Colonic mucosa (tissue), 4 donors: ENCODE results near the gene PLOD3. TPM values are rescaled to one million over a fixed set of nuclear protein-coding genes. Genes with fewer than 3 reads are reported as not detected.
A peak's percentile ranks its signal among the peaks of the same experiment; 100 is the strongest.

Source experiments
- DNase-seq: peaks from one replicate; pipeline ENCODE4 v3.0.0-alpha.2; 2020
- H3K27ac ChIP-seq: fragments of 200-600 bp; one replicate; pipeline ENCODE4 v1.8.0; 2021
- H3K27me3 ChIP-seq: fragments of 200-600 bp; one replicate; pipeline ENCODE4 v1.8.0; 2021
- H3K36me3 ChIP-seq: fragments of 200-600 bp; one replicate; pipeline ENCODE4 v1.8.0; 2021
- H3K4me1 ChIP-seq: fragments of 200-600 bp; one replicate; pipeline ENCODE4 v1.8.0; 2021; ENCODE audit warnings: mild to moderate bottlenecking
- H3K4me3 ChIP-seq: fragments of 200-600 bp; one replicate; pipeline ENCODE4 v1.8.0; 2021
- H3K9ac ChIP-seq, 2 donors: one replicate each; pipeline ENCODE4 v1.7.0; 2013; ENCODE audit warnings: control low read depth in 2 of 2, low read depth in 2 of 2, low read length in 2 of 2
- H3K9me3 ChIP-seq: fragments of 200-600 bp; one replicate; pipeline ENCODE4 v1.8.0; 2021
- intact Hi-C: fragments of 100-400 bp; cut with DNase I; formaldehyde crosslinking; loops from one replicate; pipeline ENCODE4 v1.14.1; 2022
- total RNA-seq, 2 donors: library from RNA; stranded (reverse); fragmentation: NEBNext Ultra II Directional in 1 of 2; extraction: Animal tissue kit (Norgen Biotek cat#: 25700) in 1 of 2; gene quantifications; one replicate each; pipeline ENCODE4 v1.2.1, GENCODE V29; 2021
- TF ChIP-seq, protein P1 (sequence below): fragments of 200-600 bp; IDR thresholded peaks from one replicate; pipeline ENCODE4 v1.8.0; 2022; ENCODE audit warnings: antibody characterized with exemption, mild to moderate bottlenecking
- donor health status: healthy.
- donor health status: DM: no; HTN: no; CAD: no.
- donor health status: DM: no; HTN: no; CAD: no.

Gene PLOD3
- total RNA-seq, 2 donors from 2014 or later: 67.9 to 149 TPM

DNA sequence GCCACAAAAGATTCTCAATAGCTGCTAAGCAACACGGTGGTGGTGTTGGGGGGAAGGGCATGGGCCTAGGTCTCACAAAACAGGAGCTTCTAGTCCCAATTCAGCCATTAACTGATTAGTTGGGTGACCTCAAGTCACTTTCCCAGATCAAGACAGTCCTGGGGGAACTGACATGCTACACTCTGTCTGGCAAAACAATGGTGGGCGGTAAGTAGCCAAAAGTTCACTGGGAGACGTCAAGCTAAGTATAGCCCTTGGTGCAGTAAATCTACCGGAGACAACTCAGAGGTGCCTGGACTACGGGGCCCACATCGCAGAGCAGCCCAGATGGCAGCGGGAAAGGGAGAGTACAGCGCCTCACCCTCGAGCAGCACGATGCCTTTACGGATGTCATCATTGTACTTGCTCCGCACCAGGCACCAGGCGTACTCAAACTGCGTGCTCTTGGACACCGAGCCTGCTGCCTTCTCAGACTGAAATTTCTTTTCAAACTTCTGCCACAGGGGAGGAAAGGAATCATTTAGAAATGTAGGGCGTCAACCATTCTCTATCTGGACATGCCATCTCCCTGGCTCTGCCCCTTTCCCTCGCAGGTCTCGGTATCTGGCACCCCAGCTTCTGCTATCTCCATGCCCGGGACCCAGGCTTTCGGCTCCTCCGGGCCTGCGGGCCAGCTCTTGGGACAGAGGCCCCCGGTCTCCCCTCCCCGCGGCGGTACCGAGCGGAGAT lies 26.4 kb upstream of the PLOD3 start:
- DNase-seq: peak; percentile 34
- Histone ChIP-seq H3K4me1 (peaks cover 6% of the 10 kb centered on the region), H3K9ac (peak overlapping the region; percentile 82 to 89), H3K27ac (peak overlapping the region; percentile 93), H3K27me3 (no peaks in the 10 kb centered on the region), H3K9me3 (no peaks in the 10 kb centered on the region), H3K36me3 (no peaks in the 10 kb centered on the region), H3K4me3 (peak overlapping the region; percentile 74)
- intact Hi-C loops: no loop called here
- TF ChIP-seq, protein P1, sequence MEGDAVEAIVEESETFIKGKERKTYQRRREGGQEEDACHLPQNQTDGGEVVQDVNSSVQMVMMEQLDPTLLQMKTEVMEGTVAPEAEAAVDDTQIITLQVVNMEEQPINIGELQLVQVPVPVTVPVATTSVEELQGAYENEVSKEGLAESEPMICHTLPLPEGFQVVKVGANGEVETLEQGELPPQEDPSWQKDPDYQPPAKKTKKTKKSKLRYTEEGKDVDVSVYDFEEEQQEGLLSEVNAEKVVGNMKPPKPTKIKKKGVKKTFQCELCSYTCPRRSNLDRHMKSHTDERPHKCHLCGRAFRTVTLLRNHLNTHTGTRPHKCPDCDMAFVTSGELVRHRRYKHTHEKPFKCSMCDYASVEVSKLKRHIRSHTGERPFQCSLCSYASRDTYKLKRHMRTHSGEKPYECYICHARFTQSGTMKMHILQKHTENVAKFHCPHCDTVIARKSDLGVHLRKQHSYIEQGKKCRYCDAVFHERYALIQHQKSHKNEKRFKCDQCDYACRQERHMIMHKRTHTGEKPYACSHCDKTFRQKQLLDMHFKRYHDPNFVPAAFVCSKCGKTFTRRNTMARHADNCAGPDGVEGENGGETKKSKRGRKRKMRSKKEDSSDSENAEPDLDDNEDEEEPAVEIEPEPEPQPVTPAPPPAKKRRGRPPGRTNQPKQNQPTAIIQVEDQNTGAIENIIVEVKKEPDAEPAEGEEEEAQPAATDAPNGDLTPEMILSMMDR: no peak

- Histone ChIP-seq H3K27me3 (no peaks in the 10 kb centered on the region), H3K4me1 (peaks cover 6% of the 10 kb centered on the region), H3K27ac (no peak overlapping the region), H3K9ac (no peak overlapping the region), H3K9me3 (no peaks in the 10 kb centered on the region), H3K4me3 (no peak overlapping the region), H3K36me3 (no peaks in the 10 kb centered on the region)
- no peak for DNase-seq
- TF ChIP-seq, protein P1: no peak
- intact Hi-C loops: no loop called here
These were observed 24.3 kb upstream of the PLOD3 start for GRCh38 chr7:101241443-101242349.

- TF ChIP-seq, protein P1: no peak
- Histone ChIP-seq H3K9me3 (no peaks in the 10 kb centered on the region), H3K36me3 (no peaks in the 10 kb centered on the region), H3K4me1 (peaks cover 6% of the 10 kb centered on the region), H3K27ac (no peak overlapping the region), H3K4me3 (no peak overlapping the region), H3K27me3 (no peaks in the 10 kb centered on the region), H3K9ac (no peak overlapping the region)
- DNase-seq: no peak
- intact Hi-C loops: no loop called here
These were observed 23.6 kb upstream of the PLOD3 start for GRCh38 chr7:101241015-101241363.

GRCh38 chr7:101240226-101241014 lies 23.0 kb upstream of the PLOD3 start:
- TF ChIP-seq, protein P1: no peak
- no peak for DNase-seq
- H3K9ac ChIP-seq: no peak overlapping the region
- no peaks in the 10 kb centered on the region for H3K27me3 ChIP-seq
- H3K36me3 ChIP-seq: no peaks in the 10 kb centered on the region
- peaks cover 6% of the 10 kb centered on the region for H3K4me1 ChIP-seq
- intact Hi-C loops: no loop called here
- no peaks in the 10 kb centered on the region for H3K9me3 ChIP-seq
- H3K4me3 ChIP-seq: no peak overlapping the region
- H3K27ac ChIP-seq: no peak overlapping the region

DNA sequence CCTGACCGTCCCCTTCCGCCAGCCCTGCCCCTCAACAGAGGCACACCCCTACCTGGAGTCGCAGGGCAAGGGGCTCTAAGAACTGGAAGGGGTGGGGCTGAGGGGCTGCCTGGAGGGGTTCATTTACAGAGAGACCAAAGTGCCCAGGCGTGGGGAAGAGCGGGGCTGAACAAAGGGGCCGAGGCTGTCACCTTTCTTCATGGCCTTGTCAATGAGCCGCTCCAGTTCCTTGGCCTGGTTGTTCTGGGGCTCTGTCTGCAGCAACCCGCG lies 22.5 kb upstream of the PLOD3 start:
- Histone ChIP-seq H3K27ac (no peak overlapping the region), H3K4me1 (peaks cover 6% of the 10 kb centered on the region)

More for the DNA sequence above, 22.5 kb upstream of the PLOD3 start:
- Histone ChIP-seq H3K36me3 (no peaks in the 10 kb centered on the region), H3K9me3 (no peaks in the 10 kb centered on the region), H3K4me3 (no peak overlapping the region), H3K9ac (no peak overlapping the region), H3K27me3 (no peaks in the 10 kb centered on the region)
- no peak for DNase-seq
- intact Hi-C loops: no loop called here
- TF ChIP-seq, protein P1: no peak
